Activated T-helper 9 cell treated with anti-CD3 and anti-CD28 coated beads, Interleukin-2, amount 50 U/mL, for 16 hours (primary cell): ENCODE measurements around the gene DDX41.
"Not testable (repeated sequence)": the region's sequence is repeated elsewhere in the genome, so short reads cannot be mapped to it uniquely, and the experiment has no call there.

ENCODE experiments used
- DNase-seq: peaks from one replicate; pipeline ENCODE4 v3.0.0-alpha.2; 2020; ENCODE audit warnings: low read depth

Gene DDX41

GRCh38 chr5:177537389-177538361 lies 20.9 kb upstream of the DDX41 start:
- DNase-seq: no peak

GRCh38 chr5:177536386-177536785 lies 19.6 kb upstream of the DDX41 start:
- DNase-seq: no peak

- DNase-seq: no peak
These were observed 18.4 kb upstream of the DDX41 start for GRCh38 chr5:177535125-177535524.

GRCh38 chr5:177534433-177534832 lies 17.7 kb upstream of the DDX41 start:
- DNase-seq: not testable (repeated sequence)

- DNase-seq: no peak
These were observed 14.6 kb upstream of the DDX41 start for GRCh38 chr5:177531209-177531940.

GRCh38 chr5:177530638-177531037 lies 13.9 kb upstream of the DDX41 start:
- DNase-seq: no peak

- no peak for DNase-seq
These were observed 12.8 kb upstream of the DDX41 start for GRCh38 chr5:177529247-177530203.

GRCh38 chr5:177528631-177529030 lies 11.9 kb upstream of the DDX41 start:
- DNase-seq: no peak

- no peak for DNase-seq
These were observed 10.8 kb upstream of the DDX41 start for GRCh38 chr5:177527595-177527994.

- DNase-seq: no peak
These were observed 10.0 kb upstream of the DDX41 start for GRCh38 chr5:177526791-177527190.

- DNase-seq: no peak
These were observed 9.4 kb upstream of the DDX41 start for GRCh38 chr5:177526191-177526590.

GRCh38 chr5:177524941-177525655 lies 8.3 kb upstream of the DDX41 start:
- no peak for DNase-seq

GRCh38 chr5:177524539-177524900 lies 7.8 kb upstream of the DDX41 start:
- DNase-seq: no peak

- DNase-seq: no peak
These were observed 7.2 kb upstream of the DDX41 start for GRCh38 chr5:177523711-177524538.

GRCh38 chr5:177520916-177521513 lies 4.3 kb upstream of the DDX41 start:
- no peak for DNase-seq

- DNase-seq: no peak
These were observed 3.5 kb upstream of the DDX41 start for GRCh38 chr5:177520271-177520670.

- DNase-seq: no peak
These were observed 2.9 kb upstream of the DDX41 start for GRCh38 chr5:177519463-177520235.

GRCh38 chr5:177515580-177515979 lies 1.2 kb downstream of the DDX41 start:
- DNase-seq: no peak

- DNase-seq: no peak
These were observed 2.2 kb downstream of the DDX41 start for GRCh38 chr5:177514541-177514940.
